SK-N-SH (cell line): ENCODE results near the gene POLA2.

Experiments
- POLR2AphosphoS5 ChIP-seq: IDR thresholded peaks from 2 replicates; pipeline ENCODE4 v1.6.1; 2012; ENCODE audit warnings: low read depth, low read length
- RFX5 ChIP-seq: IDR thresholded peaks from 2 replicates; pipeline ENCODE4 v1.6.1; 2012; ENCODE audit warnings: mild to moderate bottlenecking, improper control_type of control experiment, low read length

GRCh38 chr11:65262381-65262680 lies 569 bp downstream of the POLA2 start:
- TF ChIP-seq POLR2AphosphoS5: no peak
- no peak for TF ChIP-seq RFX5
